H1 (cell line): ENCODE data around the gene CALHM3. TPM values are rescaled to one million over a fixed set of nuclear protein-coding genes. Genes with fewer than 3 reads are reported as not detected.

ENCODE experiments used
- CTCF ChIA-PET: fragments of 300-600 bp; sonication (Branson Sonifier 250); formaldehyde crosslinking; loops from one replicate; lab custom pipeline; 2021; ENCODE audit not compliant: partially characterized antibody; lab: Charles Lee
- POLR2A ChIA-PET: fragments of 300-600 bp; sonication (Branson Sonifier 250); formaldehyde crosslinking; loops from one replicate; lab custom pipeline; 2021; ENCODE audit warnings: inconsistent platforms; ENCODE audit not compliant: partially characterized antibody; lab: Charles Lee
- DNase-seq, 2 experiments: peaks; one replicate each; pipeline versions ENCODE4 v3.0.0 to v3.0.0-alpha.2; 2010 to 2022; ENCODE audit warnings: low spot score in 2 of 2, low read depth in 1 of 2, mixed read lengths in 1 of 2
- FAIRE-seq: peaks from 2 replicates; lab custom pipeline; 2011; peaks lifted over from hg19 to GRCh38; lab: Jason Lieb, UNC
- H2AFZ ChIP-seq: 2 replicates; pipeline ENCODE4 v1.8.1; 2012; ENCODE audit warnings: low read length, inconsistent platforms
- H2AK5ac ChIP-seq: 2 replicates; pipeline ENCODE4 v1.6.1; 2013; ENCODE audit warnings: low read depth, low read length
- H2BK120ac ChIP-seq: replicated peaks from 2 replicates; pipeline ENCODE3; 2013; ENCODE audit warnings: low read depth, low read length, inconsistent platforms
- H2BK12ac ChIP-seq: 2 replicates; pipeline ENCODE4 v1.6.1; 2013; ENCODE audit warnings: low read depth, low read length
- H2BK15ac ChIP-seq: 2 replicates; pipeline ENCODE4 v1.6.1; 2013; ENCODE audit warnings: low read length
- H2BK20ac ChIP-seq: 2 replicates; pipeline ENCODE4 v1.6.1; 2013; ENCODE audit warnings: low read length
- H2BK5ac ChIP-seq: 2 replicates; pipeline ENCODE4 v1.6.1; 2013; ENCODE audit warnings: low read depth, low read length
- H3K14ac ChIP-seq: 2 replicates; pipeline ENCODE4 v1.6.1; 2013; ENCODE audit warnings: inconsistent platforms; ENCODE audit not compliant: insufficient read length
- H3K18ac ChIP-seq: 2 replicates; pipeline ENCODE4 v1.6.1; 2013; ENCODE audit warnings: low read length; ENCODE audit errors: extremely low read depth
- H3K23ac ChIP-seq: 2 replicates; pipeline ENCODE4 v1.6.1; 2013; ENCODE audit warnings: inconsistent platforms; ENCODE audit not compliant: insufficient read length
- H3K23me2 ChIP-seq: 2 replicates; pipeline ENCODE4 v1.6.1; 2013; ENCODE audit warnings: low read depth, low read length
- H3K27ac ChIP-seq: 2 replicates; pipeline ENCODE4 v1.6.1; 2011; ENCODE audit warnings: low read depth, low read length, inconsistent platforms
- H3K27me3 ChIP-seq, 4 experiments: replicated peaks in 1 of 4; 1 replicate in 1 of 4; 2 replicates in 3 of 4; pipeline versions ENCODE4 v1.6.1 to v1.8.1; 2011 to 2013; ENCODE audit warnings: low read length in 3 of 4, mild to moderate bottlenecking in 3 of 4, inconsistent platforms in 2 of 4, mixed read lengths in 2 of 4, moderate library complexity in 1 of 4; ENCODE audit not compliant: control insufficient read depth in 3 of 4, insufficient read depth in 3 of 4; ENCODE audit errors: extremely low read depth in 1 of 4
- H3K36me3 ChIP-seq, 4 experiments: 2 replicates each; pipeline versions ENCODE4 v1.6.1 to v1.8.1; 2011 to 2013; ENCODE audit warnings: mild to moderate bottlenecking in 4 of 4, low read length in 3 of 4, moderate library complexity in 2 of 4, control low read depth in 1 of 4, inconsistent platforms in 1 of 4; ENCODE audit not compliant: insufficient read depth in 4 of 4, control insufficient read depth in 2 of 4
- H3K4ac ChIP-seq: replicated peaks from 2 replicates; pipeline ENCODE3; 2013; ENCODE audit warnings: low read length, low read depth, mixed read lengths, inconsistent platforms; ENCODE audit not compliant: insufficient read length
- H3K4me1 ChIP-seq, 4 experiments: replicated peaks in 1 of 4; 1 replicate in 1 of 4; 2 replicates in 3 of 4; pipeline versions ENCODE4 v1.6.1 to v1.8.1; 2011 to 2013; ENCODE audit warnings: low read length in 3 of 4, inconsistent platforms in 2 of 4, mixed read lengths in 1 of 4; ENCODE audit not compliant: insufficient read depth in 4 of 4, control insufficient read depth in 3 of 4
- H3K4me2 ChIP-seq, 2 experiments: 2 replicates each; pipeline versions ENCODE4 v1.6.1 to v1.8.1; 2011 to 2013; ENCODE audit warnings: low read depth in 2 of 2, low read length in 2 of 2, control low read depth in 1 of 2, inconsistent platforms in 1 of 2, mild to moderate bottlenecking in 1 of 2; ENCODE audit not compliant: insufficient read depth in 1 of 2
- H3K4me3 ChIP-seq, 4 experiments: fragments of 200-600, 300-600 bp in 1 of 4; sonication (generic), shearing (Covaris generic), sonication (Bioruptor Twin) in 1 of 4; 2 replicates each; pipeline versions ENCODE4 v1.5.1 to v1.8.1; 2011 to 2016; ENCODE audit warnings: low read length in 4 of 4, low read depth in 3 of 4, control low read depth in 2 of 4, inconsistent platforms in 2 of 4, mild to moderate bottlenecking in 2 of 4, mixed read lengths in 1 of 4, moderate library complexity in 1 of 4; ENCODE audit not compliant: insufficient read depth in 2 of 4; ENCODE audit errors: extremely low read depth in 1 of 4
- H3K56ac ChIP-seq: replicated peaks from 2 replicates; pipeline ENCODE3; 2013; ENCODE audit warnings: low read depth, mild to moderate bottlenecking, mixed read lengths, low read length, inconsistent platforms; ENCODE audit not compliant: insufficient read length
- H3K79me1 ChIP-seq: 2 replicates; pipeline ENCODE4 v1.6.1; 2013; ENCODE audit warnings: low read depth, low read length, control low read depth
- H3K79me2 ChIP-seq, 2 experiments: 2 replicates each; pipeline versions ENCODE4 v1.6.1 to v1.8.1; 2012 to 2013; ENCODE audit warnings: low read length in 2 of 2, mild to moderate bottlenecking in 2 of 2, inconsistent platforms in 1 of 2; ENCODE audit not compliant: insufficient read depth in 2 of 2, control insufficient read depth in 1 of 2
- H3K9ac ChIP-seq, 4 experiments: replicated peaks in 1 of 4; 1 replicate in 1 of 4; 2 replicates in 3 of 4; pipeline versions ENCODE4 v1.6.1 to v1.8.1; 2011 to 2013; ENCODE audit warnings: low read depth in 3 of 4, low read length in 3 of 4, control low read depth in 2 of 4, mild to moderate bottlenecking in 2 of 4, moderate library complexity in 2 of 4, inconsistent platforms in 1 of 4; ENCODE audit errors: extremely low read depth in 1 of 4
- H3K9me3 ChIP-seq, 2 experiments: 2 replicates each; pipeline versions ENCODE4 v1.6.1 to v1.8.1; 2012 to 2013; ENCODE audit warnings: mild to moderate bottlenecking in 2 of 2, moderate library complexity in 2 of 2, control low read depth in 1 of 2, inconsistent platforms in 1 of 2, low read depth in 1 of 2, low read length in 1 of 2, mixed read lengths in 1 of 2; ENCODE audit not compliant: insufficient read depth in 2 of 2
- H4K20me1 ChIP-seq, 2 experiments: replicated peaks in 1 of 2; 2 replicates each; pipeline versions ENCODE3 to v1.8.1; 2011 to 2013; ENCODE audit warnings: inconsistent platforms in 2 of 2, low read length in 2 of 2, mild to moderate bottlenecking in 1 of 2; ENCODE audit not compliant: insufficient read depth in 2 of 2, control insufficient read depth in 1 of 2
- H4K5ac ChIP-seq: 2 replicates; pipeline ENCODE4 v1.6.1; 2013; ENCODE audit warnings: low read length, low read depth, mixed read lengths, inconsistent platforms; ENCODE audit not compliant: insufficient read length
- H4K8ac ChIP-seq: 2 replicates; pipeline ENCODE4 v1.8.0; 2013; ENCODE audit warnings: mild to moderate bottlenecking, moderate library complexity, low read length, inconsistent platforms; ENCODE audit not compliant: insufficient read depth; ENCODE audit errors: extremely low read depth
- H4K91ac ChIP-seq: replicated peaks from 2 replicates; pipeline ENCODE3; 2013; ENCODE audit warnings: low read length, mixed read lengths, inconsistent platforms; ENCODE audit not compliant: insufficient read length
- CBX5 ChIP-seq: fragments of 300-800, 300-1000 bp; sonication (generic); IDR thresholded peaks from 2 replicates; pipeline ENCODE4 v1.7.1; 2016; ENCODE audit warnings: antibody characterized with exemption, low read length, low read depth
- RAD21 ChIP-seq, 2 experiments: IDR thresholded peaks in 1 of 2; conservative IDR thresholded peaks in 1 of 2; 2 replicates each; pipeline ENCODE4 v1.6.1; 2011; ENCODE audit warnings: low read depth in 2 of 2, low read length in 2 of 2, improper control_type of control experiment in 1 of 2, inconsistent platforms in 1 of 2, mild to moderate bottlenecking in 1 of 2, moderate library complexity in 1 of 2
- WGBS, 2 experiments: shearing (Covaris generic) in 1 of 2; methylation state at CpG; one replicate each; pipeline versions ENCODE4 v1.1.6 to v1.1.7; 2013 to 2015; ENCODE audit warnings: low lambda C conversion rate in 2 of 2, mixed read lengths in 2 of 2, inconsistent platforms in 1 of 2, low coverage in 1 of 2, missing lambda C conversion rate in 1 of 2; ENCODE audit not compliant: insufficient replicate concordance in 2 of 2, insufficient coverage in 1 of 2, insufficient read length in 1 of 2; ENCODE audit errors: extremely low coverage in 1 of 2, missing lambda C conversion rate in 1 of 2; 5-methylcytosine and 5-hydroxymethylcytosine counted together
- polyA plus RNA-seq, 7 experiments: library from polyadenylated mRNA; depleted of rRNA in 3 of 7; stranded (reverse) in 5 of 7; unstranded in 2 of 7; fragments of >200 nt in 5 of 7; fragments of 200-250 nt in 2 of 7; gene quantifications; 1 replicate in 5 of 7; 2 replicates in 1 of 7; 4 replicates in 1 of 7; pipeline versions ENCODE4 v1.2.1 to v1.2.3, GENCODE V29; 2011 to 2013; ENCODE audit warnings: missing spikeins in 2 of 7, mixed read lengths in 2 of 7
- total RNA-seq: library from RNA; stranded (reverse); fragmentation: NEBNext Ultra II Directional; extraction: Animal tissue kit (Norgen Biotek cat#: 25700); gene quantifications from 2 replicates; pipeline ENCODE4 v1.2.1, GENCODE V29; 2021
- TF ChIP-seq, protein P1 (sequence below), 3 experiments: IDR thresholded peaks; 1 replicate in 2 of 3; 2 replicates in 1 of 3; pipeline versions ENCODE4 v1.5.1 to v1.6.1; 2011; ENCODE audit warnings: low read length in 3 of 3, mild to moderate bottlenecking in 3 of 3, inconsistent platforms in 2 of 3, low read depth in 1 of 3, moderate library complexity in 1 of 3; ENCODE audit not compliant: insufficient read depth in 1 of 3; ENCODE audit errors: control extremely low read depth in 1 of 3

Gene CALHM3
- total and polyA plus RNA-seq, 2 of the 8 experiments (the other 6 are each of a cell fraction or from before 2014, with no cell fraction given), result 0.17 to 0.60 TPM

DNA sequence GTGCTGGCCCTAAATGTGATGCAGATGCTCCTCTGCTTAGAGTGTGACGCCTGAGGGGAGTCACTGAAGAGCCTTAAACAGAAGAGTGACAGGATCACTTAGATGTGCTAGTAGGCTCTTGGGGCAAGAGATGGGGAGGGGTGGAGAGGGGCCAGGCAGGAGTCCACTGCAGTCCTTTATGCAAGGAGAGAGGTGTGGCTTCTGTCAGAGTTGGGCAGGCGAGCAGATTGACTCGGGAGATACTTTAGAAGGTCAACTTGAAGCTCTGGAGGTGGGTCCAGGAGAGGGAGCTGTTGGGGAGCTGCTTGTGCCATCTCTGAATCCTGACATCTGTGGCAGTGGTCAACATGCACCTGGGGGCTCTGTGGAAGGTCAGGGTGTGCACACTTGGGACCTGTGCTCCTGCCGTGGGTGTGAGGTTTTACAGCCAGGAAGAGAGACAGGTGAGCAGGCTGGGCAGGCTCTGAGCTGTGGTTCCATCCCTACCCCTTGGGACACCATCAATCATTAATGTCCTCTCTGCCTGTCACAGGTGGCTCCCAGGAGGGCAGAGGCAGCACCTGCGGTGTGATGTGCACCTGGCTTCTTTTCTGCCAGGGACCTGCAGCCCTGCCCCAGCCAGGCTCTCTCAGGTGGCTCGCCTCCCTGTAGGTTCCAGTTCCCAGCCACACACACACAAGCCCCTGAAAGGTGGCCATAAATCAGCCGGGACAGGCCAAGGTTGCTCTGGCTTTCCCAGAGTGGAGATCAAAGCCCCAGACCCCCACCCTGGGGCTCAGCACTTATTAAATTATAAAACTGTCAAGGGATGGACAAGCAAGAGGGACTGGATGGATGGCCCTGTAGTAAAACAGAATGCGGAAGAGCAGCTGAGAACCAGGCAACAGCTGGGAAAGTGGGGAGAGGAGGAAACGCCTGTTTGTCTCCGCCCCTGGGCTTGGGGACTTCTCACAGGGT, 28.5 kb upstream of the CALHM3 start:
- FAIRE-seq, result no peak
- WGBS, 2 experiments, result 85% methylated on average over 10 of the region's 10 CpGs; no CpG with 5 or more reads in 1 of the 2 experiments
- DNase-seq, result no peak
- H4K20me1 ChIP-seq, result no peaks in the 10 kb centered on the region
- ChIA-PET CTCF (interaction anchor here (0.8 to 2.1 kb wide), 10 partner anchors 10 to 116 kb away, joined by 3 to 13 read pairs (median 3); no protein-coding TSS in a partner anchor), POLR2A (interaction anchor here (1.0 to 1.1 kb wide), 2 partner anchors 27 to 35 kb away, joined by 3 read pairs; no protein-coding TSS in a partner anchor)
- H2AFZ ChIP-seq, result 0 out of 2 replicates have a peak overlapping the region, but pooled peaks have one; percentile 49
- no peak overlapping the region for H3K9ac ChIP-seq
- H2BK20ac ChIP-seq, result no peak overlapping the region
- TF ChIP-seq RAD21 (IDR thresholded peaks at IDR 0.05 in 1 of 2, conservative IDR thresholded peaks at IDR 0.05 in 1 of 2; ENCODE audit: low read depth in 2 of 2, low read length in 2 of 2) (peak; percentile 8 to 32; a peak in 3 of 4 replicates), CBX5 (no peak)
- TF ChIP-seq, protein P1, sequence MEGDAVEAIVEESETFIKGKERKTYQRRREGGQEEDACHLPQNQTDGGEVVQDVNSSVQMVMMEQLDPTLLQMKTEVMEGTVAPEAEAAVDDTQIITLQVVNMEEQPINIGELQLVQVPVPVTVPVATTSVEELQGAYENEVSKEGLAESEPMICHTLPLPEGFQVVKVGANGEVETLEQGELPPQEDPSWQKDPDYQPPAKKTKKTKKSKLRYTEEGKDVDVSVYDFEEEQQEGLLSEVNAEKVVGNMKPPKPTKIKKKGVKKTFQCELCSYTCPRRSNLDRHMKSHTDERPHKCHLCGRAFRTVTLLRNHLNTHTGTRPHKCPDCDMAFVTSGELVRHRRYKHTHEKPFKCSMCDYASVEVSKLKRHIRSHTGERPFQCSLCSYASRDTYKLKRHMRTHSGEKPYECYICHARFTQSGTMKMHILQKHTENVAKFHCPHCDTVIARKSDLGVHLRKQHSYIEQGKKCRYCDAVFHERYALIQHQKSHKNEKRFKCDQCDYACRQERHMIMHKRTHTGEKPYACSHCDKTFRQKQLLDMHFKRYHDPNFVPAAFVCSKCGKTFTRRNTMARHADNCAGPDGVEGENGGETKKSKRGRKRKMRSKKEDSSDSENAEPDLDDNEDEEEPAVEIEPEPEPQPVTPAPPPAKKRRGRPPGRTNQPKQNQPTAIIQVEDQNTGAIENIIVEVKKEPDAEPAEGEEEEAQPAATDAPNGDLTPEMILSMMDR (IDR thresholded peaks at IDR 0.05; ENCODE audit: control extremely low read depth in 1 of 3, insufficient read depth in 1 of 3, low read depth in 1 of 3, low read length in 3 of 3), result peak in 1 of 3 experiments; percentile 15; a peak in 1 of 4 replicates
- H4K5ac ChIP-seq, result no peak overlapping the region
- H3K27me3 ChIP-seq, result no peaks in the 10 kb centered on the region
- no peak overlapping the region for H2BK120ac ChIP-seq
- H3K4ac ChIP-seq, result no peak overlapping the region
- no peak overlapping the region for H2BK12ac ChIP-seq
- H3K18ac ChIP-seq, result no peak overlapping the region
- no peak overlapping the region for H2AK5ac ChIP-seq
- H3K56ac ChIP-seq, result no peak overlapping the region
- no peak overlapping the region for H3K4me2 ChIP-seq
- no peak overlapping the region for H3K27ac ChIP-seq
- H3K23ac ChIP-seq, result no peak overlapping the region
- H3K4me1 ChIP-seq, result no peaks in the 10 kb centered on the region; a peak in 2 of 7 replicates
- H2BK15ac ChIP-seq, result no peak overlapping the region; the same call in 1 of the 2 replicates
- no peaks in the 10 kb centered on the region for H3K79me2 ChIP-seq
- H3K23me2 ChIP-seq, result no peaks in the 10 kb centered on the region
- H3K79me1 ChIP-seq, result no peaks in the 10 kb centered on the region
- H3K9me3 ChIP-seq, result no peaks in the 10 kb centered on the region
- H3K36me3 ChIP-seq, result no peaks in the 10 kb centered on the region
- H3K14ac ChIP-seq, result no peak overlapping the region
- H3K4me3 ChIP-seq, result no peak overlapping the region
- H4K8ac ChIP-seq, result no peak overlapping the region
- no peak overlapping the region for H4K91ac ChIP-seq
- no peak overlapping the region for H2BK5ac ChIP-seq
